ENCODE results near the gene SUFU. TPM values are rescaled to one million over a fixed set of nuclear protein-coding genes. Genes with fewer than 3 reads are reported as not detected.

SUFU gene
- total RNA-seq, 2 experiments from 2014 or later: 8.5 to 8.8 TPM

- H3K27ac Mint-ChIP-seq: peak overlapping the region; percentile 94
- ATAC-seq: no peak
- no peaks in the 10 kb centered on the region for H3K9me3 Mint-ChIP-seq
- intact Hi-C loops (cut with micrococcal nuclease): no loop called here
- DNase-seq: no peak
- no peak for TF ChIP-seq CTCF (IDR thresholded peaks at IDR 0.05)
- H3K36me3 Mint-ChIP-seq (ENCODE audit: low read depth): no peaks in the 10 kb centered on the region
- no peak overlapping the region for H3K4me3 Mint-ChIP-seq
- H3K27me3 Mint-ChIP-seq: no peaks in the 10 kb centered on the region
- H3K4me1 Mint-ChIP-seq (ENCODE audit: low read depth): peaks cover 38% of the 10 kb centered on the region
- ChIA-PET POLR2A (interaction anchor here (0.8 to 1.2 kb wide), 5 partner anchors 9 to 49 kb away, joined by 3 to 6 read pairs (median 4); partner anchors contain the start of gene TRIM8), CTCF (interaction anchor here (1.0 to 2.4 kb wide), 6 partner anchors 10 to 111 kb away, joined by 3 to 9 read pairs (median 6); partner anchors contain the start of genes SUFU and TRIM8)
Measured at GRCh38 chr10:102611514-102612087, 107.8 kb downstream of the SUFU start.

GRCh38 chr10:102612964-102613275 lies 109.1 kb downstream of the SUFU start:
- H3K27me3 Mint-ChIP-seq: no peaks in the 10 kb centered on the region
- peaks cover 4% of the 10 kb centered on the region for H3K36me3 Mint-ChIP-seq (ENCODE audit: low read depth)
- peak overlapping the region; percentile 94 for H3K27ac Mint-ChIP-seq
- TF ChIP-seq CTCF (IDR thresholded peaks at IDR 0.05): no peak
- ATAC-seq (peak; percentile 88), DNase-seq (peak; percentile 82)
- H3K4me1 Mint-ChIP-seq (ENCODE audit: low read depth): peaks cover 38% of the 10 kb centered on the region
- CTCF ChIA-PET: interaction anchor here (1.2 to 2.8 kb wide), 5 partner anchors 11 to 33 kb away, joined by 3 to 10 read pairs (median 8); no protein-coding TSS in a partner anchor
- intact Hi-C loops (cut with micrococcal nuclease): no loop called here
- no peaks in the 10 kb centered on the region for H3K9me3 Mint-ChIP-seq
- H3K4me3 Mint-ChIP-seq: peak overlapping the region; percentile 13
- POLR2A ChIA-PET: interaction anchor here (0.6 to 1.9 kb wide), 2 partner anchors 13 to 203 kb away, joined by 3 to 5 read pairs; no protein-coding TSS in a partner anchor

GRCh38 chr10:102613286-102613685 lies 109.5 kb downstream of the SUFU start:
- Mint-ChIP-seq H3K4me3 (peak overlapping the region; percentile 13), H3K36me3 (ENCODE audit: low read depth) (peaks cover 4% of the 10 kb centered on the region), H3K9me3 (no peaks in the 10 kb centered on the region), H3K4me1 (ENCODE audit: low read depth) (peaks cover 35% of the 10 kb centered on the region), H3K27me3 (no peaks in the 10 kb centered on the region), H3K27ac (peak overlapping the region; percentile 94)
- ChIA-PET POLR2A (interaction anchor here (0.6 to 1.9 kb wide), 2 partner anchors 13 to 203 kb away, joined by 3 to 5 read pairs; no protein-coding TSS in a partner anchor), CTCF (interaction anchor here (0.8 to 3.1 kb wide), 7 partner anchors 8 to 56 kb away, joined by 3 to 12 read pairs (median 3); no protein-coding TSS in a partner anchor)
- intact Hi-C loops (cut with micrococcal nuclease): no loop called here
- peak; percentile 43 for ATAC-seq
- DNase-seq: peak; percentile 42
- no peak for TF ChIP-seq CTCF (IDR thresholded peaks at IDR 0.05)

DNA sequence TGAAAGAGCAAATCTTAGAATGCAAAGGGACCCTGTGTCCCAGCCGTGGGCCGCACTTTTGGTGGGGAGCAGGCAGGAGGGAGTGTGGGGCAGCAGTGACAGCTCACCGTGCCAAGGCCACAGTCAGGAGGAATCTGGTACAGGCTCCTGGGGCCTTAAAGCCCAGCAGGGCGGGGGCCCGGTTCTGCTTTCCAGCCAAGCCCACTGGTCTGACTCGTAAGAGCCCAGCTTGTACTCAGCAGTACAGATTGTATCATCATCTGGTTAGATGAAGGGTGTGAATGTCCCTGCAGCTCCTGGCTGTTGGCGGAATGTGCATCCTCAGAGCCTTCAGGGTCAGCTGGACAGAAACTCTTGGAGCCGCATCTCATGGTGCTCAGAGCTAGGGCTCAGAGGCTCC lies 110.0 kb downstream of the SUFU start:
- TF ChIP-seq CTCF (IDR thresholded peaks at IDR 0.05): no peak
- intact Hi-C loops (cut with micrococcal nuclease): no loop called here
- no peaks in the 10 kb centered on the region for H3K9me3 Mint-ChIP-seq
- H3K36me3 Mint-ChIP-seq (ENCODE audit: low read depth): peaks cover 4% of the 10 kb centered on the region
- H3K27me3 Mint-ChIP-seq: no peaks in the 10 kb centered on the region
- peaks cover 32% of the 10 kb centered on the region for H3K4me1 Mint-ChIP-seq (ENCODE audit: low read depth)
- no peak overlapping the region for H3K4me3 Mint-ChIP-seq
- DNase-seq (no peak), ATAC-seq (no peak)
- ChIA-PET CTCF (interaction anchor here (0.8 to 3.1 kb wide), 7 partner anchors 8 to 56 kb away, joined by 3 to 12 read pairs (median 3); no protein-coding TSS in a partner anchor), POLR2A (interaction anchor here (0.6 to 1.9 kb wide), 2 partner anchors 12 to 204 kb away, joined by 3 to 5 read pairs; no protein-coding TSS in a partner anchor)
- H3K27ac Mint-ChIP-seq: peak overlapping the region; percentile 94

DNA sequence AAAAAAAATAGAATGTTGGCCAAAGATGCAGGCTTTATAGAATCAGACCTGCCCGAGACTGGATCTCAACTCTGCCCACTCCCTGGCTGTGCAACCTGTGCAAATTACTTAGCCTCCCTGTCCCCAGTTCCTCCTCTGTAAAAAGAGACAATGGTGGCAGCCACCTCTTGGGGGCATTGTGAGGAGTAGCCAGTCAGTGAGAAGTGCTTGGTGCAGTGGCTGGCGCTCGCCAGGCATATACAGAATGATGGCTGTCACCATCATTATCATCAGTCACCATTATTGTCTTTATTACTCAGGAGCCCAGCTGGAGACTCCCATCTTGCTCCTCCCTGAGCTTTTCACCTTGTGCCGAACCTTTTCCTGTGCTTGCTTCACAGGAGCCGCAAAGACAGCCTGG lies 111.1 kb downstream of the SUFU start:
- no peak overlapping the region for H3K4me3 Mint-ChIP-seq
- no peak for TF ChIP-seq CTCF (IDR thresholded peaks at IDR 0.05)

More for the DNA sequence above, 111.1 kb downstream of the SUFU start:
- H3K4me1 Mint-ChIP-seq (ENCODE audit: low read depth): peaks cover 30% of the 10 kb centered on the region
- POLR2A ChIA-PET: no interaction called here
- intact Hi-C loops (cut with micrococcal nuclease): no loop called here
- H3K27ac Mint-ChIP-seq: no peak overlapping the region
- CTCF ChIA-PET: interaction anchor here (0.8 to 3.1 kb wide), 6 partner anchors 9 to 55 kb away, joined by 3 to 12 read pairs (median 4); no protein-coding TSS in a partner anchor
- H3K9me3 Mint-ChIP-seq: no peaks in the 10 kb centered on the region
- DNase-seq (no peak), ATAC-seq (no peak)
- peaks cover 4% of the 10 kb centered on the region for H3K36me3 Mint-ChIP-seq (ENCODE audit: low read depth)
- H3K27me3 Mint-ChIP-seq: no peaks in the 10 kb centered on the region

Data from activated CD8-positive, alpha-beta T cell treated with anti-CD3 and anti-CD28 coated beads for 36 hours (primary cell).